COLO668 (cell line): ENCODE results near the gene MAVS.
"Not testable (repeated sequence)": the region's sequence is repeated elsewhere in the genome, so short reads cannot be mapped to it uniquely, and the experiment has no call there.

ENCODE experiments used
- DNase-seq: peaks from one replicate; lab custom pipeline; 2025; ENCODE audit not compliant: unreplicated experiment; lab: John Stamatoyannopoulos, UW

Gene MAVS

DNA sequence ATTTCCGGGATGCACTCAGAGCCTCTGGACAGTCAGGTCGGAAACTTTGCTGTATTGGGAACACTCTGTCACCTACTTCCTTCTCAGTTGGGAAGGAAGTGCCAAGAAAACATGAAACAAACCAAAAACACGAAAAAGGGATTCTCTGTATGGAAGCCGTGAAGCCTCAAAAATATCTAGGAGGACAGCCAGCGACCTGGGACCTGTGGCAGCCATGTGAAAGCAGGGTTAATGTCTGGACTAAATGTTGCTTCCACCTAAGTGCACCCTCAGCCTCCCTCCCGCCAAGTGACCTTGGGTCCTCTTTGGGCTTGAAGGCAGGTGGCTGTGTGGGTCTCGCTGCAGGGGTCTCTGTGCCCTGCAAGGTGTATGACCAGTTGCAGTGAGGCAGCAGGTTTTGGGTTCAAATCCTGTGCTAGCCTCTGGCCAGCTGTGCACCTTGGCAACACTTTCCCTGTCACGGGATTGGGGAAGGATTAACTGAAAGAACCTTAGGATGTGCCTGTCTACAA lies 851 bp downstream of the MAVS start:
- no peak for DNase-seq

DNA sequence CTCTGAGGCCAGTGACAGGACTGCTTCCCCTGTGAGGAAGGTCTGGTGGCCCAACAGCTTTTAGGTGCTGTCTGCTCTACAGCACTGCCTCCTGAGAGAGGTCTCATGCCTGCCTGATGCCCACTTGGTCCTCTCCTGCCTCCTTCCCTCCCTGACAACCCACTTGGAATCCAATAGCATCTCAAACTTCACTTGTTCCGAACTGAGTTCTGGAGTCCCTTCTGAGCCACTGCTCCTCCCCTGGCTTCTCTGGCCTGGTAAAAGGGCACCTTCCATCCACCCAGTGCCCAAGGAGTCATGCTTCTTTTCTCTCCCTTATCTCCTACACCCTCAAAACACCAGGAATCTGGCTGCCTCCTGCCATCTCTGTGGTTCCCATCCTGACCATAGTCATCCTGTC lies 1.9 kb downstream of the MAVS start:
- no peak for DNase-seq

DNA sequence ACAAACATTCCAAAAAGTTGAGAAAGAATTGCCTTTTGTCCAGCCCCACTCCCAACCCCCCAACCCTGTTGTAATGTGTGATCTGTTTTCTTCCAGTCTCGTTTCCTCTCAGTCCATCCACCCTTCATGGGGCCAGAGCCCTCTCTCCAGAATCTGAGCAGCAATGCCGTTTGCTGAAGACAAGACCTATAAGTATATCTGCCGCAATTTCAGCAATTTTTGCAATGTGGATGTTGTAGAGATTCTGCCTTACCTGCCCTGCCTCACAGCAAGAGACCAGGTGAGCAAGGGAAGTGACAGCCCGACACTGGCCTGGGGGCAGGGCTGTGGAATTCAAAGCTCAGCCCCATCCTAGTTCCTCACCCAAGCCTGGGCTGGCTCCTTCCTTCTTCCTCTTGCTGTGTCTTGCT lies 7.8 kb downstream of the MAVS start:
- DNase-seq = no peak

DNA sequence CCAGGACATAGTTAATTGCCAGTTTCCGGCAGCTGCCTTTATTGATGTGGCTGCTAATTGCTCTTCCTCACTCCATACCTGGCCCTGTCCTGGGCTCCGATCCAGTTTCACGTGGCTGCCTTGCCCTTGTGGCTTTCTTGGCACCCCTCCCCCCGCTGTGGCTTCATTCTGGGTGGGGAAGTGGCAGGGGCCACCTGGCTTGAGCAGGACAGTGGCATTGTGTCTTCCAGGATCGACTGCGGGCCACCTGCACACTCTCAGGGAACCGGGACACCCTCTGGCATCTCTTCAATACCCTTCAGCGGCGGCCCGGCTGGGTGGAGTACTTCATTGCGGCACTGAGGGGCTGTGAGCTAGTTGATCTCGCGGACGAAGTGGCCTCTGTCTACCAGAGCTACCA lies 10.8 kb downstream of the MAVS start:
- DNase-seq = no peak

DNA sequence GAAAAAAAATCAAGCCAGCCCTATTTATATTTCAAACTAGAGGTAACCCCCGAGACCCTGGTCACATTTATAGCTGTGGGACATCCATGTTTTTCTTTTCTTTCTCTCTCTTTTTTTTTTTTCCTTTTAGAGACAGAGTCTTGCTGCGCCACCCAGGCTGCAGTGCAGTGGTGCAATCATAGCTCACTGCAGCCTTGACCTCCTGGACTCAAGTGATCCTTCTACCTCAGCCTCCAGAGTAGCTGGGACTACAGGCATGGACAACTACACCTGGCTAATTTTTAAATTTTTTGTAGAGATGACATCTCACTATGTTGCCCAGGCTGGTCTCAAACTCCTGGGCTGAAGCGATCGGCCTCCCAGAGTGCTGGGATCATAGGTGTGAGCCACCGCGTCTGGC lies 12.1 kb downstream of the MAVS start:
- no peak for DNase-seq

DNA sequence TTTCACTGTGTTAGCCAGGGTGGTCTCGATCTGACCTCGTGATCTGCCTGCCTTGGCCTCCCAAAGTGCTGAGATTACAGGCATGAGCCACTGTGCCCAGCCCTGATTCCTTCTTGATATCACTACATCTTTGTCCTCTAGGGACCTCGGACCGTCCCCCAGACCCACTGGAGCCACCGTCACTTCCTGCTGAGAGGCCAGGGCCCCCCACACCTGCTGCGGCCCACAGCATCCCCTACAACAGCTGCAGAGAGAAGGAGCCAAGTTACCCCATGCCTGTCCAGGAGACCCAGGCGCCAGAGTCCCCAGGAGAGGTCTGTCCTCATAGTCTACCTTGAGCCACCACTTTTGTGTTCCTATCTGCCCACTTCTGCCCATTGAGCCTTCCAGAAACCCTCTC lies 14.6 kb downstream of the MAVS start:
- no peak for DNase-seq

DNA sequence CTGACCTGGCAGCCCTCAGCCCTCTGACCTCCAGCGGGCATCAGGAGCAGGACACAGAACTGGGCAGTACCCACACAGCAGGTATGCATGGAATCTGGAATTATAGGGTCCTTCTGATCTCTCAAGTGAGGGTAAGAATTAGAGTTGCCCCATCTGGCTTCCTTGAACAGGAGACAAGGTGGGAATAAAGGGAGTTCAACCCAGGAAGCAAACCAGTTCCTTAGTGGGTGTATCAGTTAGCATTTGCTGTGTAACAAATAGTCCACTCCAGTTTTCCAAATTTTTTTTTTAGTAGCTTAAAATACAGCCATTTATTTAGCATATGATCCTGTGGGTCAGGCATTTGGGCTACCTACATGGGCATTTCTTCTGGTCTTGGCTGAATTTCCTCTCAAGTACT lies 15.7 kb downstream of the MAVS start:
- no peak for DNase-seq

DNA sequence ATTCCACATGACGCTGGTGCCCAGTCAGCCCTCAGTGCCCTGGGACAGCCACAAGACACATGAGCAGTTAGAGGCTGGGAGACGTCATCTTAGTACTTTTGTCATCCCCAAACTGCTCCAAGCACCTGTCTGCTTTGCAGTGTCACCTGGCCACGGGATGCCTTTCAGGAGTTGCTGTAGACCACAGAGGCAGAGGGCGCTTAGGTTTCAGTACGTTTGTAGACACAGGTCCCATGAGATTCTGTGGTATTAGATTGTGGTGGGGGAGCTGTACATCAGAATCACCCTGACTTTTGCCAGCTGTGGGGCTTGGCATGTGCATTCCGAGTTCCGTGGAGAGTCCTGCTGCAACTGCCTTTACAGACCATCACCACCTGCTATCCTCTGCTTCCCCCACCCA lies 16.7 kb downstream of the MAVS start:
- DNase-seq = no peak

DNA sequence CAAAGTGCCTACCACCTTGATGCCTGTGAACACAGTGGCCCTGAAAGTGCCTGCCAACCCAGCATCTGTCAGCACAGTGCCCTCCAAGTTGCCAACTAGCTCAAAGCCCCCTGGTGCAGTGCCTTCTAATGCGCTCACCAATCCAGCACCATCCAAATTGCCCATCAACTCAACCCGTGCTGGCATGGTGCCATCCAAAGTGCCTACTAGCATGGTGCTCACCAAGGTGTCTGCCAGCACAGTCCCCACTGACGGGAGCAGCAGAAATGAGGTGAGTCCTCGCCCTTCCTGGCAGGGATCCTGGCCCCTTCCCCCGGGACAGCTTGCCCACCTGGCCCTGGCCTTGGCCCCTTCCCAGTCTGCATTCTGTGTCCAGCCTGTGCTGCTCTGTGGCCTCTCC lies 17.9 kb downstream of the MAVS start:
- DNase-seq = no peak

DNA sequence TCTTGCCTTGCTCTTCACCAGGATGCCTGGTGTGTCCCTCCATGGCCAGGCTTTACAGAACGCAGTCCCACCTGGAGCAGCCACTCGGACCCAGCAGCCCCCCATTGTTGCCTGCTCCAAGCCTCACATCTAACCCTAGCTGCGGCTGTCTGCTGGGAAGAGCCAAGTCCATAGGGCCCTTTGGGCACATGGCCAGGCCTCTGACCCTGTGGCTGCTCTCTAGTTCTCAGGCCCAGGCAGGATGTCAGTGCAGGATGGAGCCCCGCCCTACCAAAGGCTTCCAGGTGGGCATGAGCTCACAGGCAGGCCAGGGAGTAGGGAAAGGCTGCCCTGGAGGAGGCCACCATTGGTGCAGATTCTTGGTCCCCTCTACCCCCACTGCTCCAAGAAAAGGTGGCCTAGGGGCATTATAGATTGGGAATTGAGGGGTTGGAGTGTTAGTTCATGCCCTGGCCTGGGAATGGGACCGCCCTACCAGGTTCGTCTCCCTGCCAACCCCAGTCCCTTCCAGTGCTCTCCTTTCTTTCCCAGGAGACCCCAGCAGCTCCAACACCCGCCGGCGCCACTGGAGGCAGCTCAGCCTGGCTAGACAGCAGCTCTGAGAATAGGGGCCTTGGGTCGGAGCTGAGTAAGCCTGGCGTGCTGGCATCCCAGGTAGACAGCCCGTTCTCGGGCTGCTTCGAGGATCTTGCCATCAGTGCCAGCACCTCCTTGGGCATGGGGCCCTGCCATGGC lies 18.7 kb downstream of the MAVS start:
- DNase-seq = no peak

DNA sequence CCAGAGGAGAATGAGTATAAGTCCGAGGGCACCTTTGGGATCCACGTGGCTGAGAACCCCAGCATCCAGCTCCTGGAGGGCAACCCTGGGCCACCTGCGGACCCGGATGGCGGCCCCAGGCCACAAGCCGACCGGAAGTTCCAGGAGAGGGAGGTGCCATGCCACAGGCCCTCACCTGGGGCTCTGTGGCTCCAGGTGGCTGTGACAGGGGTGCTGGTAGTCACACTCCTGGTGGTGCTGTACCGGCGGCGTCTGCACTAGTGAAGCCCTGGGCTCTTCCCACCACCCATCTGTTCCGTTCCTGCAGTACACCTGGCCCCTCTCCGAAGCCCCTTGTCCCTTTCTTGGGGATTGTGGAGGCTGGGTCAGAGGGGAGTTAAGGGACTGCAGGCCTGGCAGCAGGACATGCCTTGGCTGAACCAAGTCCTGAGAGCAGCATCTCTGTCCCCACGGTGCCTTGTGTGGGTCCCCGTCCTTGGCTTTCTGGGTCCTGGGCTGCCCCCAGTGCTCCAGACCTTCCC lies 19.3 kb downstream of the MAVS start:
- no peak for DNase-seq

DNA sequence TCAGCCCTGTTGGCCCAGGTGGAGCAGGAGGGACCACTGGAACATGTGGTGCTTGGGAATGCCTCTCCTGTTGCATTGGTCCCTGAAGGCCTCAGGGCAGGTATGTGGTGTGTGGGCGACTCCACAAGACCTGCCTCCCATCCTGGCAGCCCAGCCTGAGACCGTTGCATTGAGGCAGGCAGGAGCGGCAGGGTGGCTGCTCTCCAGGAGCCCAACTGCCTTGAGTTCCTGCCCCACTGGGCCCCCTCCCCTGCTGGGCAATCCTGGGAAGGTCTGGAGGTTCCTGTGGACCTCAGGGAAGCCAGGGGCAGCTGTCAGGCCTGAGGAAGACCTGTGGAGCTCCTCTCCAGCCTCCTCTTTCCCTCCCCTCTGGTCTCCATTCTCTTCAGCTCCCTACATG lies 19.8 kb downstream of the MAVS start:
- no peak for DNase-seq

DNA sequence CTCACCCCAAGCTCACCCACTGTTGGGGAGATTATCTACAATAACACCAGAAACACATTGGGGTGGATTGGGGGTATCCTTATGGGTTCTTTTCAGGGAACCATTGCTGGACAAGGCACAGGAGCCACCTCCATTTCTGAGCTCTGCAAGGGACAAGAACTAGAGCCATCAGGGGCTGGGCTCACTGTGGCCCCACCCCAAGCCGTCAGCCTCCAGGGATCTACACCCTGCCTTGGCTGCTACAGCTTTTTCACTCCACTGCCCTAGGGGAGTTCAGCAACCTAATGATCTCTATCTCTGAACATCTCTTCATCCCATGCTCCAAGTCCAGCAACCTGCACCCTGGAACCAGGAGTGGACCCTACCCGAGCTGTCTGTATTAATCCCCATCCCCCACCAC lies 21.2 kb downstream of the MAVS start:
- no peak for DNase-seq

DNA sequence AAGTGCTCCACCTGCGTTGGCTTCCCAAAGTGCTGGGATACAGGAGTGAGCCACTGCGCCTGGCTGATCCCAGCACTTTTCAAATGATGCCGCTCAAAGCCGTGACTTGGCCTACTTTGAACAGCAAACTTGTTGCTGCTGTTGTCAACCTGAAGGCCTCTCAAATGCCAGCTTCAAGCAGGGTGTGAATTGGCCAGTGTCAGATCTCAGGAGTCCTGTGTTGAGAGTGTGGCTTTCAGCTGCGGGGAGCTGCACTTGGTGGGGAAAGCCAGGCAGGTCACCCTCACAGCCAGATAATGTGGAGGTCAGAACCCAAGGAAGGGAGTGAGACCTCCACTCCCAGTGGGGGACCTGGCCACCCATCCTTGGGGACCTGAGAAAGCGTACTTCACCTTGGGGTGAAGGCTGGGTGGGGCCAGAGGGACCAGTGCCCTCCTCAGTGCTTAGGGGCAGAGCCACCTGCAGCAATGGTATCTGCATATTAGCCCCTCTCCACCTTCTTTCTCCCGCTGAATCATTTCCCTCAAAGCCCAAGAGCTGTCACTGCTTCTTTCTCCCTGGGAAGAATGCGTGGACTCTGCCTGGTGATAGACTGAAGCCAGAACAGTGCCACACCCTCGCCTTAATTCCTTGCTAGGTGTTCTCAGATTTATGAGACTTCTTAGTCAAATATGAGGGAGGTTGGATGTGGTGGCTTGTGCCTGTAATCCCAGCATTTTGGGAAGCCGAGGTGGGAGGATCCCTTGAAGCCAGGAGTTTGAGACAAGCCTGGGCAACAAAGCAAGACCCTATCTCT lies 23.4 kb downstream of the MAVS start:
- no peak for DNase-seq

DNA sequence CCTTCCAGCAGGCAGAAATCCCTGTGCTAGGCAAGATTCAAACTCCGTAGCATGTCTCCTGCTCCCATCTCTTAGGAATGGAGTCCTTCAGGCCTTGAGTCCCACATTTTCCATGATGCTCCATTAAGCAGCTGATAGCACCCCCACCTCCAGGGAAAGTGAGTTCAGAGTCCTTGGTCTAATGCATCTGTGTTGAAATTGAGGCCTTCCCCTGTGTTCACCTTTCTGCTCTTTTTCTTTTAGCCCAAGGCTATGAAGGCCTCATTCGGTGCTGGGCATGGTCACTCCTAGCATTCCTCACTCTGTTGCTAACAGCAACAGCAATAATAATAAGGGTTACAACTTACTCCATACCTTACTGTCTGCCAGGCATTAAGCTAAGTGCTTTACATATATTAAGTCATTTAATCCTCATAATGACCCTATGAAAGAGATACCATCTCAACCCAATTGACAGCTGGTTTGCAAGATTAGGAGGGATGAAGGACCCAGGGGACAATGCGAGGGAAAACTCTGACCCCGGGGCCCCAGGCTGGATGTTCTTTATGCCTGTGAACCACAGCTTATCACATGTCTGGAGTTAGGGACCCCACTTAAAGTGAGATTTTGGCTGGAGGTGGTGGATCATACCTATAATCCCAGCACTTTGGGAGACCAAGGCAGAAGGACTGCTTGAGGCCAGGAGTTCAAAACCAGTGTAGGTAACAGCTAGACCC lies 25.1 kb downstream of the MAVS start:
- no peak for DNase-seq

DNA sequence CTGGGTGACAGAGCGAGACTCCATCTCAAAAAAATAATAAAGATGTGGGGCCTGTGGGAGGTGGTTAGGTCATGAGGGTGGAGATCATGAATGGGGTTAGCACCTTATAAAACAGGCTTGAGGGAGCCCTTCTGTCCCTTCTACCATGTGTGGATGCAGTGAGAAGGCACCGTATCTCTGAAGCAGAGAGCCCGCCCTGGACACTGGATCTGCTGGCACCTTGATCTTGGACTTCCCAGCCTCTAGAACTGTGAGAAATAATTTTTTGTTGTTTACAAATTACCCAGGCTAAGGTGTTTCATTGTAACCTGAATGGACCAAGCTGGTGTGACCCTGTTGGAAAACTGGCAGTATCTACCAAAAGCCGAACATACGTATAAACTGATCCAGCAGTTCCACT lies 26.9 kb downstream of the MAVS start:
- no peak for DNase-seq

DNA sequence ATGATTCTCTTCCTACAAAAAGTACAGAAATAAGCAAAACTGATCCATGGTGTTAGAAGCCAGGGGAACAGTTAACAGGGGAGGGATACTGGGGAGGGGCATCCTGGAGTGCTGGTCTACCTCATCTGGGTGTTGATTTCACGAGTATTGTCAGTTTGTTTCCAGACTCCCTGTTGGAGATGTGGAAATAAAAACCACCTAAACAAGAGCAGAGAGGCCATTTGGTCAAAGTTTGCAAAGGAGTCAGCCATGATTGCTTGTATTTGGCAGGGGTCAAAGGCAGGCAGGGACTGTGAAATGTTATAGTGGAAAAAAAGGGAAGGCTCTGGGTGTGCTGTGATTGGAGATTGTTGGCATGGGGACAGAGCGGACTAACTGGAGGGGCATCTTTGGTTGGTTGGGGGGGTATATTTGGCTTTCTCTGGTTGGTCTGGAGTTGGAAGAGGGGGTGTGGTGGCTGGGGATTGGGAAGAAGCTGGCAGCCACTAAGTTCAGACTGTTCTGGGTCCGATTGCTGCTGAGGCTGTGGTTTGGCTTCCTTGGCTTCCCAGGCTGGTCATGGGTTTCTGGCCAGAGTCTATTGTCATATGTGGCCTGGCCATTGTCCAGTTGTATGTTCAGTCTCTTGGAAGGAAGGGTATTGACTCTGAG lies 27.7 kb downstream of the MAVS start:
- DNase-seq = no peak

DNA sequence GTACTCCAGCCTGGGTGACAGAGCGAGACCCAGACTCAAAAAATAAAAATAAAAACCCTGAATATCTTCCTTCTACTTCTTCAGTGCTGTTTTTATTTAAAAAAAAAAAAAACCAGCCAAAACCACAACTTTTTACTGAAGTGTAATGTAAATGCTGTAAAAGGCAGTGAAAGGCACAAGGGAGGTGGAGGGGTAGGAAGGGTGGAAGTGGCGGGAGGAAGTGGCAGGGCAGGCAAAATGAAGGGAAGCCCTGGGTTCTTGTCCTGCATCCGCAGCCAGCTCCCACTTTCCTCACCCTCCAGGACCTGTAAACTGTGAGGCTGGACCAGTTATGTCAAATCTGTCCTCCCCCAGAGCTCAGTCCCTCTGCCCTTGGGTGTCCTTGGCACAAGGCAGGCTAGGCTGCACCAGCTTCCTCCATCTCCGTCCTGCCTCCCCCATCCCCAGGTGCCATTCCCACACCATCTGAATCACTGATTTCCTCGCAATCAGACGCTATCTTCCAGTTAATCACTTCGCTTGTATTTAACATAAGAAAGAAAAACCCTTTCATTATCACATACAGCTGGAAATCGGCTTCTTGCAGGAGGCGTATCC lies 28.8 kb downstream of the MAVS start:
- DNase-seq = no peak

DNA sequence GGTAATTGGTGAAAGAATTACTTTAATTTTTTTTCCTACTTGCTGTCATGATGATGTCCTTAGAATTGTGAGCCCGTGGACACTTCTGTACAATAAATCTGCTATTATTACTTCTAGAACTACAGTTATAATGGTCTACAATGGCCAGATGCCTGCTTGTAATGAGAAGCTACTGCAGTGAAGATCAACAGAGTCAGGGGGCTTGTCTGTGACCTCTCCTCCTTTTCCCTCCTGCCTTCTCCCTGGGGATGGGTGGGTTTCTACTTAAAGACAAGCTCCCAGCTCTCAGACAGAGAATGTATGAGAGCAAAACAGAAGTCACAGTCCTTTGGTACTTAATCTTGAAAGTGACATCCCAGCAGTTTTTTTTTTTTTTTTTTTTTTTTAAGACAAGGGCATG lies 29.4 kb downstream of the MAVS start:
- DNase-seq = no peak

DNA sequence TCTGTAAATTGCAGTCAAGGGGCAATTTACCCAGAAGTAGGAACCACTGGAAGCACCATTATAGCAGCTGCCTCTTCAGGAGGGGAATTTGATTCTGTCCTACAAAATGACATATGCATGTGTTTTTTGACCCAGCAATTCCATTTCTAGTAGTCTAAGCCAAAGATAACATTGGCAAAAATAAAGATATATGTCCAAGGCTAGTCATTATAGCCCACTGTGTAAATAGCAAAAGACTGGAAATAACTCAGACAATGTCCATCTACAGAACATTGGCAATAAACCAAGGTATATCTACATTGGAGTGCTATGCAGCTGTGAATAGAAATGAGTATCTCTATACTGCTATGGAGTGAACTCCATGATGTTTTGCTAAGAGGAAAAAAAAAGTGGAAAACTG lies 30.0 kb downstream of the MAVS start:
- DNase-seq = no peak

DNA sequence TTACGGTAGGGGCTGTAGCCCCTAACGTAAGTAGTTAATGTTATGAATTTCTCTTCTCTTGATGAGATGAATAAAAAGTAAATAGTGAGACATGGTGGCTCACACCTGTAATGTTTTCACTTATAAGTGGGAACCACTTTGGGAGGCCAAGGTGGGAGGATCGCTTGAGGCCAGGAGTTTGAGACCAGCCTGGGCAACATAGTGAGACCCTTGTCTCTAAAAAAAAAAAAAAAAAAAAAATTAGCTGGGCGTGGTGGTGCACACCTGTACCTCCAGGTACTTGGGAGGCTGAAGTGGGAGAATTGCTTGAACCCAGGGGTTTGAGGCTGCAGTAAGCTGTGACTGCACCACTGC lies 32.3 kb downstream of the MAVS start:
- not testable (repeated sequence) for DNase-seq
